ENCODE data around the gene C19orf38. TPM values are rescaled to one million over a fixed set of nuclear protein-coding genes. Genes with fewer than 3 reads are reported as not detected.

The C19orf38 gene
- total and polyA plus RNA-seq, 9 of the 15 experiments (the other 6 are each of a cell fraction or from before 2014, with no cell fraction given) = 0.14 to 0.18 TPM; not detected in 7

- TF ChIP-seq ZNF592 (IDR thresholded peaks at IDR 0.05) (no peak), SAFB2 (IDR thresholded peaks at IDR 0.05; ENCODE audit: borderline replicate concordance, low read depth, low read length, severe bottlenecking) (no peak), RBM15 (IDR thresholded peaks at IDR 0.05; ENCODE audit: insufficient read depth, low read length) (no peak), CTCF (IDR thresholded peaks at IDR 0.05 in 2 of 3, conservative IDR thresholded peaks at IDR 0.05 in 1 of 3; ENCODE audit: insufficient read depth in 2 of 3, low read depth in 1 of 3, low read length in 3 of 3) (no peak), DIDO1 (tag; IDR thresholded peaks at IDR 0.05; ENCODE audit: low read depth) (no peak), HDAC1 (IDR thresholded peaks at IDR 0.05) (no peak), TBP (optimal IDR thresholded peaks at IDR 0.05; ENCODE audit: low read depth, low read length) (no peak), MED1 (CRISPR knock-in tag; IDR thresholded peaks at IDR 0.05; ENCODE audit: borderline replicate concordance) (no peak), SP2 (IDR thresholded peaks at IDR 0.05; ENCODE audit: extremely low read depth, low read depth, low read length, poor library complexity, severe bottlenecking) (no peak), FIP1L1 (IDR thresholded peaks at IDR 0.05; ENCODE audit: low read depth, low read length, poor library complexity, severe bottlenecking) (no peak), PCBP2 (IDR thresholded peaks at IDR 0.05; ENCODE audit: low read depth, low read length, poor library complexity, severe bottlenecking) (no peak), PRMT5 (CRISPR knock-in tag; IDR thresholded peaks at IDR 0.05) (no peak), PATZ1 (CRISPR knock-in tag; IDR thresholded peaks at IDR 0.05; ENCODE audit: borderline replicate concordance) (no peak)
These were observed 22.0 kb upstream of the C19orf38 start (continued) for GRCh38 chr19:10826231-10826630.

All from K562 (cell line).